GM12801 (cell line): ENCODE data around the gene GFM1.

Source experiments
- TF ChIP-seq, protein P1 (sequence below): IDR thresholded peaks from one replicate; pipeline ENCODE4 v1.5.1; 2011; ENCODE audit warnings: control low read depth; ENCODE audit not compliant: insufficient read length; ENCODE audit errors: extremely low read depth

GFM1 gene

DNA sequence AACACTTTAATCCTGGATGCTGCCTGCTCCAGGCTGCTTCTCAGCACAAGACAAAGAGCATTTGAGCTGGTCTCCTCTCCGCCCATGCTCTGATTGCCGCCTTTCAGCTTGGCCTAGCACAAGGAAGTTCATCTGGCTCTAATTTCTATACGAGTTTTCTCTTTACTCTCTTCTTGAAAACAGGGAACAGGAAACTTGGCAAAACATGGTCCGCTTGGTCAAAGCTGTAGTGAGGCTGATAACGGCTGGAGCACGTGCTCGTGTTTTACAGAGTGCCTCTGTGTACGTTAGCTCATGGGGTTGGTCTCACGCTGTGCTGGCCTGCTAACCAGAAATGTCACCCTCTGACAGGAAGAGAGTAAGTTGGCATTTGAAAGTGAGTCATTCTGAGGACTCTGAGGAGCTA, 68.8 kb downstream of the GFM1 start:
- TF ChIP-seq, protein P1, sequence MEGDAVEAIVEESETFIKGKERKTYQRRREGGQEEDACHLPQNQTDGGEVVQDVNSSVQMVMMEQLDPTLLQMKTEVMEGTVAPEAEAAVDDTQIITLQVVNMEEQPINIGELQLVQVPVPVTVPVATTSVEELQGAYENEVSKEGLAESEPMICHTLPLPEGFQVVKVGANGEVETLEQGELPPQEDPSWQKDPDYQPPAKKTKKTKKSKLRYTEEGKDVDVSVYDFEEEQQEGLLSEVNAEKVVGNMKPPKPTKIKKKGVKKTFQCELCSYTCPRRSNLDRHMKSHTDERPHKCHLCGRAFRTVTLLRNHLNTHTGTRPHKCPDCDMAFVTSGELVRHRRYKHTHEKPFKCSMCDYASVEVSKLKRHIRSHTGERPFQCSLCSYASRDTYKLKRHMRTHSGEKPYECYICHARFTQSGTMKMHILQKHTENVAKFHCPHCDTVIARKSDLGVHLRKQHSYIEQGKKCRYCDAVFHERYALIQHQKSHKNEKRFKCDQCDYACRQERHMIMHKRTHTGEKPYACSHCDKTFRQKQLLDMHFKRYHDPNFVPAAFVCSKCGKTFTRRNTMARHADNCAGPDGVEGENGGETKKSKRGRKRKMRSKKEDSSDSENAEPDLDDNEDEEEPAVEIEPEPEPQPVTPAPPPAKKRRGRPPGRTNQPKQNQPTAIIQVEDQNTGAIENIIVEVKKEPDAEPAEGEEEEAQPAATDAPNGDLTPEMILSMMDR: no peak

DNA sequence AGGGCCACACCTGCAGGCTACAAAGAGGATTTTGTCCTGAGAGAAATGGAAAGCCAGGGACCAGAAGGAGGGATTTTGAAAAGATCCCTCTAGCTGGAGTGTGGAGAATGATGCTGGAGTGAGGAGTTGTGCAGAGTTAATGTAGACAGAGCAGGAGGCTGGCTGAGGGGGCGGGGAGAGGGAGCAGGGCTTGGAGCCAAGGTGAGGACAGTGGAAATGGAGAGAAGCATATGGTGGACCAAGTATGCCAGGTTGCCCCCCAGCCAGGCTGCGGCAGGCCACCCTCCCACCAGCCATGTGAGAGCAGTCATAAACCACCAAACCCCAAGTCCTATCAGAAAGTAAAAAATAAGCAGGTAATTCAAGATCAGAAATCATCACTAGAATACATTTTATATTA, 73.2 kb downstream of the GFM1 start:
- TF ChIP-seq, protein P1: no peak

DNA sequence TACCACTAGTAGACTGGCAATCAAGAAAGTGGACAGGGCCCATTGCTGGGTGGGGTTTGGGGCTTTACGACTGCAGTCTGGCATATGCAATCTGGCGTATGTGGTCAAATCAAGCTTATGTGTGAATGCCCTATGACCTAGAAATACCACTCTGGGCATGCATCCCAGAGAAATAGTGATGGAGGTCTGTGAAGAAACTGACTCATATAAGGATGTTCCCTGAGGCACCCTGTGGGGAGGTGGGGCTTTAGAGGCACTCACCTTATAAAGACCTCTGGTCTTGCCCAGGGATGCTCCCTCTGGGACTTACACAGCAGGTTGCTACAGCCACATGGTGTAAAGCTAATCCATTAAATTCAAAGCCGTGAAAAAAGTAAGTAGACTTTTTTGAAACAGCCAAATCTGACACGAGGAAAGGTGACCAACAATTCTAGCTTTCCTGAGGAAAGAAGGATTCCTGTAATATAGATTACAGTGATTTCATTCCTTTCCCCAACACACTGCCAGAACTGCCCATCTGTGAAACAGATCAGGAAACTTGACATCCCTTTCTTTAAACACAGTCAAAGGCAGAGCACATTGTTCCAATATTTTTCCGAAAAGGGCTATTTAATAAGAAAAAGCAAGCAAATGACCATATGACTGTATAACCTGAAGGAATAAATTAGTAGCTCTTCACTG, 74.3 kb downstream of the GFM1 start:
- TF ChIP-seq, protein P1: no peak

DNA sequence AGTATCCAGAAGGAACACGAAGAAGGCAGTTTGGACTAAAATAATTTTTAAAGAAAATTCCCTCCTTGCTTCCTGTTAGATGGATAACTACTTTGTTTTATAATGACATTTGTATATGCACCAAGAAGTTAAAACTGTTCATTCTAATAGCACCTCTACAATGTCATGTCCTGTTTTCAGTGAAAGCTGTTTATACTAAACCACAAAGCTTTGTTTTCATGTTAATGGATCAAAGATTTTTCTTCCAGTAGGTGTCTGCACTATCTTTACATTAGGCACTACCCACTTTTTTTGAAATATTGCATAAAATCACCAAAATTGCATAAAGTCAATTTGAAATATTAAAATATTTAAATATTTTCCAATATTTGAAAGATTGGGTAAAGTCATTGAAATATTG, 77.8 kb downstream of the GFM1 start:
- TF ChIP-seq, protein P1: no peak

DNA sequence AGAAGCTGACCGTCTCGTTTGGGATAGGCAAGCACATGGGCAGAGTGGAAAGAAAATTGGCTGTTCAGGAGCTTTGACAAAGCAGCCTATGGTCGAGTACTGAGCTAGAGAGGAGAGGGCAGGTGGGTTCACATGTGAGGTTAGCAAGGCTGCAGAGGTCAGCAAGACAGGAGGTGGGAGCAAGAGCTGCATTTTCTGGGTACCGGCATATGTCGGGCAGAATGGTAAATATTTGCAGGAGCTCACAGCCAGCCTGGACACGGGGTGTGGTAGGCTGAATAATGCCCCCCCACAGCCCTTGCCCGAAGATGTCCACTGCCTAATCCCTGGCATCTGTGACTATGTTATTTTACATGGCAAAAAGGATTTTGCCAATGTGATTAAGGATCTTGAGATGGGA, 79.7 kb downstream of the GFM1 start:
- TF ChIP-seq, protein P1: no peak

DNA sequence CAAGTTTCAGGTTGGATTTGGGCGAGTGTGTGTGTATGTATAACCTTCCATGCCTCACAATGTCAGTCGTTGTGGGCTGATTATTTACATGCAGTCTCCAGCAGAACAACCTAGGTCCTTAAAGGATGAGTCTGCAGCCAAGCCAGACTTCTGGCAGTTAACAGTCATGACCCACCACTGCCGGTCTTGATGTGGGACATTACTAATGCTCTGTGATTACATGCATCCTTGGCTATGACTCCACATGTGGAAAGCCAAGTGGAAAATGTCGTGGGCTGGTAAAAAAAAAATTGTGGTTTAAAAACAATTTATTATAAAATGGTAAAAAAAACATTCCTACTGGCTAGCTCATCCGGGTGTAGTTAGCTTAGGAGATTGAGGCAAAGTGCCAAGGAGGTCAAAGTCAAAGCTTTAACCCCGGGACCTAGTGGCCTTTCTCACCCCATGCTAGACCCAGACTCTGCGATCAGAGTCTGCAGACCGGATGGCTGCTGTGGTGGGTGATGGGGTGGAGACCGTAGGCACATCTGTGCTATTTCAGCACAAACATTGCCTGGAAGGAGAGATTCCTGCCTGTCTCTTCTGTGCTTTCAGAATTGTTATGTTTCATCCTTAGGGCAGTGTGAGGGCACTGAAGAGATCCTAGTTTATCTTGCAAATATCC, 81.2 kb downstream of the GFM1 start:
- TF ChIP-seq, protein P1: no peak

DNA sequence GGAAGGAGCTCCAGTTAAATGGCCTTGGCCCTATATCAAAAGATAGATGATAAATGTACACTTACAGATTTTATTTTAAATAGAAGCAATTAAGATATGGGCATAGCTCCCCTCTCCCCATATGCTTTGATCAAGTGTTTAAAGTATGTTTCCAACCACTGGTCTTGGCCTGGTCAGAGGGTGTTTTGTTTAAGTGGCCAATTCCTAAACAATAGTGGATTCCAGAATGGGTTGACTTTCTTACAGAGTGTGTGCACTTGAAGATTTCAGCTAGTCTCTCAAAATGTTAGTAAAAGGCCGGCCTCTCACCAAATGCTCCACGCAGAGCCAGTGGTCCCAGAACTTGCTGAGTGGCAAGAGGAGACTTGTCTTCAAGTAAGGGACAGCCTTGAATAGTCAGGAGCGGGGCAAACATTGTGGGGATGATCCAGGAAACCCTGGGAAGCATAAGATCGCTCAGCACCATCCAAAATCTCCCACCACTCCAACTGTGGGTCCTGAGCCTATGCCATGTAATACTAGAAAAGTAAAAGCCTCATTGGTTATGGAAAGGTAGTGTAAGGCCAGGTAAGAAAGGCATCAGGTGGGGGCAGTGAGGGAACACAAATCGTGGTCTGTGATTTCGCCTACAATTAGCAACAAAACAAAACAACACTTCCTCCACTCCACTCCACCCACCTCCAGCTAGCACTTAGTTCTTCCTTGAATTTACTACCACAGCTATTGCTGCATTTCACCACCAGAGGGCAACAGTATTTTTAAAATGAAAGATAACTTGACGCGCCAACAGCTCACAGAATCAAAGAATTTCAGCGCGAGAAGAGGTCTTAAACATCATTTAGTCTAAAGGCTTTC, 83.1 kb downstream of the GFM1 start:
- TF ChIP-seq, protein P1: peak; percentile 5
